ENCODE measurements around the gene CENPC. TPM values are rescaled to one million over a fixed set of nuclear protein-coding genes. Genes with fewer than 3 reads are reported as not detected.
"Not testable (repeated sequence)": the region's sequence is repeated elsewhere in the genome, so short reads cannot be mapped to it uniquely, and the experiment has no call there.

The CENPC gene
- total RNA-seq, 1 experiment from 2014 or later, result 11.8 TPM

DNA sequence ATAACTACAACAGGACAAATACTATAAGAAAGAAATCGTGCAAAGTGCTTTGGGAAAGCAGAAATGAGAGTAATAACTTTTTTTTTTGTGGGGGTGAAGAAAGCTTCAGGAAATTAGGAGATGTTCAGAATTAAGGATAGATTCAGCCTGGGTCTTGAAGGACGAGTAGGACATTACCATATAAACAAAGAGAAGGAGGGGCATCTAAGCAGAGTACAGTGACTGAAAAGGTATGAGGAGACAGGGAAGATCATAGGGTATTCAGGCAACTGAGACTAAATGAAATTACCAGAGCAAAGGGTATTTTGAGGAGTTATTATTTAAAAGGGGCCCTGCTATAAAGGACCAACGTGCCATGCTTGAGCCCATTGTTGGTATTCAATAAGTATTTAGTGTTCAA, 10.1 kb upstream of the CENPC start:
- Histone ChIP-seq H3K4me3 (ENCODE audit: low read depth, low read length, poor library complexity, severe bottlenecking) (no peak overlapping the region), H3K36me3 (ENCODE audit: insufficient read depth, low read length, poor library complexity, severe bottlenecking) (no peaks in the 10 kb centered on the region), H3K27me3 (replicated peaks; ENCODE audit: insufficient read depth, low read depth, low read length, poor library complexity) (no peaks in the 10 kb centered on the region), H3K4me1 (ENCODE audit: insufficient read depth, low read length, poor library complexity, severe bottlenecking) (no peaks in the 10 kb centered on the region), H3K9me3 (ENCODE audit: low read depth, low read length, poor library complexity, severe bottlenecking) (no peaks in the 10 kb centered on the region), H3K27ac (ENCODE audit: low read depth, low read length, poor library complexity, severe bottlenecking) (no peak overlapping the region)
- BruUV-seq (replicated peaks), result no TSS peak
- ChIA-PET POLR2A (ENCODE audit: low non-redundant PET) (no interaction called here), CTCF (no interaction called here)
- TF ChIP-seq, protein P1, sequence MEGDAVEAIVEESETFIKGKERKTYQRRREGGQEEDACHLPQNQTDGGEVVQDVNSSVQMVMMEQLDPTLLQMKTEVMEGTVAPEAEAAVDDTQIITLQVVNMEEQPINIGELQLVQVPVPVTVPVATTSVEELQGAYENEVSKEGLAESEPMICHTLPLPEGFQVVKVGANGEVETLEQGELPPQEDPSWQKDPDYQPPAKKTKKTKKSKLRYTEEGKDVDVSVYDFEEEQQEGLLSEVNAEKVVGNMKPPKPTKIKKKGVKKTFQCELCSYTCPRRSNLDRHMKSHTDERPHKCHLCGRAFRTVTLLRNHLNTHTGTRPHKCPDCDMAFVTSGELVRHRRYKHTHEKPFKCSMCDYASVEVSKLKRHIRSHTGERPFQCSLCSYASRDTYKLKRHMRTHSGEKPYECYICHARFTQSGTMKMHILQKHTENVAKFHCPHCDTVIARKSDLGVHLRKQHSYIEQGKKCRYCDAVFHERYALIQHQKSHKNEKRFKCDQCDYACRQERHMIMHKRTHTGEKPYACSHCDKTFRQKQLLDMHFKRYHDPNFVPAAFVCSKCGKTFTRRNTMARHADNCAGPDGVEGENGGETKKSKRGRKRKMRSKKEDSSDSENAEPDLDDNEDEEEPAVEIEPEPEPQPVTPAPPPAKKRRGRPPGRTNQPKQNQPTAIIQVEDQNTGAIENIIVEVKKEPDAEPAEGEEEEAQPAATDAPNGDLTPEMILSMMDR (conservative IDR thresholded peaks at IDR 0.05; ENCODE audit: low read depth, low read length), result no peak
- TF ChIP-seq EZH2 (IDR thresholded peaks at IDR 0.05; ENCODE audit: borderline replicate concordance, low read depth, low read length, poor library complexity, severe bottlenecking), result no peak
- no peak for DNase-seq (ENCODE audit: low spot score)
- intact Hi-C loops (cut with micrococcal nuclease; ENCODE audit: unreplicated experiment), result loop anchor here (10.0 kb wide), 1 partner anchor 619 kb away; no protein-coding TSS in a partner anchor

DNA sequence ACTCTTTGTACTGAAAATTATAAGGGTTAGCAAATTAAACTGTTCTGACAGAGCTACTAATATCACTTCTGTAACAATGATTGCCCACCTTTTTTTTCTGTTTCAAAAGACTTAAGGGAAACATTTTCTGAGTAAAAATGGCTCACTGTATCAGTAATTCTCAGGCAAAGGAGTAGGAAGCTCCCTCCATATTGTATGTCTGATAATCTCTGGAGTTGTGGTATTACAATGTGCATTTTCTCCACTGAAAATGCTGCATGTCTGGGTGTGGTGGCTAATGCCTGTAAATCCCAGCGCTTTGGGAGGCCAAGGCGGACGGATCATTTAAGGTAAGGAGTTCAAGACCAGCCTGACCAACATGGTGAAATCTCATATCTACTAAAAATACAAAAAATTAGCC, 8.8 kb upstream of the CENPC start:
- intact Hi-C loops (cut with micrococcal nuclease; ENCODE audit: unreplicated experiment), result loop anchor here (10.0 kb wide), 1 partner anchor 621 kb away; no protein-coding TSS in a partner anchor
- BruUV-seq (replicated peaks), result no TSS peak
- CTCF ChIA-PET, result no interaction called here

DNA sequence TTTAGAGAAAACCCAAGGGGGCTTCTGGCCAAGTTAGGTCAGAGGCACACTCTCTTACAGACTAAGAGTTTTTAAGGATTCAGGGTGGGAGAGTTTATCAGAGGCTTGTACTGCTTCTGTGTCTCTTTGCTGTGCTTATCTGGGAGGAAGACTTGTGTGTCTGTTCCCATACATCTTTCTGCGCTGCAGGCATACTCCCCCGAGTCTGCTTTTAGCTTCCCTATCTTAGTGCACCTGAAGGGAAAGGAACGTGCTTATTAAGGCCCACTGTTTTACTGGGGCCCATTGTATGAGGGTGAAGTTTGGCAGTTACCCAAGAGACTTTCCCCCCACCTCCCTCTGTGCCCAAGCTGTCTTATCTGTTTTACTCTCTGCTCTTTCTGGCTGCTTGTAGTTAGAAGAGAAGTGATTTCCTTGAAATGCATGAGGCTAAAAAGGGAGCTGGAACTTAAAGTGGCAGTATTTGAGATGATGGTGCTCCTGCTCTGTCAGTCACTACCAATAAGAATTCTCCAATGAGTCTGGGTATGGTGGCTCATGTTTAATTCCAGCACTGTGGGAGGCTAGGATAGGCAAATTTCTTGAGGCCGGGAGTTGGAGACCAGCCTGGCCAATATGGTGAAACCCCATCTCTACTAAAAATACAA, 7.0 kb upstream of the CENPC start:
- H3K4me3 ChIP-seq (ENCODE audit: low read depth, low read length, poor library complexity, severe bottlenecking); BruUV-seq (replicated peaks); H3K4me1 ChIP-seq (ENCODE audit: insufficient read depth, low read length, poor library complexity, severe bottlenecking); H3K36me3 ChIP-seq (ENCODE audit: insufficient read depth, low read length, poor library complexity, severe bottlenecking); H3K27ac ChIP-seq (ENCODE audit: low read depth, low read length, poor library complexity, severe bottlenecking); H3K27me3 ChIP-seq (replicated peaks; ENCODE audit: insufficient read depth, low read depth, low read length, poor library complexity); H3K9me3 ChIP-seq (ENCODE audit: low read depth, low read length, poor library complexity, severe bottlenecking); CTCF ChIA-PET; DNase-seq (ENCODE audit: low spot score); POLR2A ChIA-PET (ENCODE audit: low non-redundant PET): not testable (repeated sequence)
- intact Hi-C loops (cut with micrococcal nuclease; ENCODE audit: unreplicated experiment), result loop anchor here (10.0 kb wide), 1 partner anchor 623 kb away; no protein-coding TSS in a partner anchor

More for the DNA sequence above, 8.8 kb upstream of the CENPC start:
- Histone ChIP-seq H3K36me3 (ENCODE audit: insufficient read depth, low read length, poor library complexity, severe bottlenecking) (no peaks in the 10 kb centered on the region), H3K27me3 (replicated peaks; ENCODE audit: insufficient read depth, low read depth, low read length, poor library complexity) (no peaks in the 10 kb centered on the region), H3K27ac (ENCODE audit: low read depth, low read length, poor library complexity, severe bottlenecking) (no peak overlapping the region), H3K4me3 (ENCODE audit: low read depth, low read length, poor library complexity, severe bottlenecking) (no peak overlapping the region), H3K4me1 (ENCODE audit: insufficient read depth, low read length, poor library complexity, severe bottlenecking) (no peaks in the 10 kb centered on the region), H3K9me3 (ENCODE audit: low read depth, low read length, poor library complexity, severe bottlenecking) (no peaks in the 10 kb centered on the region)
- POLR2A ChIA-PET (ENCODE audit: low non-redundant PET), result no interaction called here
- TF ChIP-seq EZH2 (IDR thresholded peaks at IDR 0.05; ENCODE audit: borderline replicate concordance, low read depth, low read length, poor library complexity, severe bottlenecking), result no peak
- TF ChIP-seq, protein P1 (conservative IDR thresholded peaks at IDR 0.05; ENCODE audit: low read depth, low read length), result no peak
- no peak for DNase-seq (ENCODE audit: low spot score)

DNA sequence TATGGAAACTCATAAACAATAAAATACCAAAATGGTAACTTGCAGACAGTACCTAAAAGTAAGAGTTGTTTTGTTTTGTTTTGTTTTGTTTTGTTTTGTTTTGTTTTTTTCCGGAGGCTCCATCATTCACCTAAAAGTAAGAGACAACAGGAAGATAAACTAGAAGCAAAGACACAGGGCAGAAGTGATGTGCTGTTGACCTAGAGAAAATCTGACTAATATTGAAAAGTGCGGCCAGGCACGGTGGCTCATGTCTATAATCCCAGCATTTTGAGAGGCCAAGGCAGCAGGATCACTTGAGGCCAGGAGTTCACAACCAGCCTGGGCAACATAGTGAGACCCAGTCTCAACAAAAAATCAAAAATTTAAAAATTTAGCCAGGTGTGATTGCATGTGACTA, 5.6 kb upstream of the CENPC start:
- no peak overlapping the region for H3K4me3 ChIP-seq (ENCODE audit: low read depth, low read length, poor library complexity, severe bottlenecking)
- no peaks in the 10 kb centered on the region for H3K36me3 ChIP-seq (ENCODE audit: insufficient read depth, low read length, poor library complexity, severe bottlenecking)
- no peaks in the 10 kb centered on the region for H3K27me3 ChIP-seq (replicated peaks; ENCODE audit: insufficient read depth, low read depth, low read length, poor library complexity)
- no peak overlapping the region for H3K27ac ChIP-seq (ENCODE audit: low read depth, low read length, poor library complexity, severe bottlenecking)
- no TSS peak for BruUV-seq (replicated peaks)
- CTCF ChIA-PET, result no interaction called here
- intact Hi-C loops (cut with micrococcal nuclease; ENCODE audit: unreplicated experiment), result loop anchor here (10.0 kb wide), 1 partner anchor 624 kb away; no protein-coding TSS in a partner anchor
- H3K9me3 ChIP-seq (ENCODE audit: low read depth, low read length, poor library complexity, severe bottlenecking), result no peaks in the 10 kb centered on the region
- POLR2A ChIA-PET (ENCODE audit: low non-redundant PET), result no interaction called here
- no peak for TF ChIP-seq EZH2 (IDR thresholded peaks at IDR 0.05; ENCODE audit: borderline replicate concordance, low read depth, low read length, poor library complexity, severe bottlenecking)
- TF ChIP-seq, protein P1 (conservative IDR thresholded peaks at IDR 0.05; ENCODE audit: low read depth, low read length), result no peak
- no peaks in the 10 kb centered on the region for H3K4me1 ChIP-seq (ENCODE audit: insufficient read depth, low read length, poor library complexity, severe bottlenecking)
- DNase-seq (ENCODE audit: low spot score), result no peak

Measured in A673 (cell line).